ENCODE measurements around the gene CAMTA1.

DNA sequence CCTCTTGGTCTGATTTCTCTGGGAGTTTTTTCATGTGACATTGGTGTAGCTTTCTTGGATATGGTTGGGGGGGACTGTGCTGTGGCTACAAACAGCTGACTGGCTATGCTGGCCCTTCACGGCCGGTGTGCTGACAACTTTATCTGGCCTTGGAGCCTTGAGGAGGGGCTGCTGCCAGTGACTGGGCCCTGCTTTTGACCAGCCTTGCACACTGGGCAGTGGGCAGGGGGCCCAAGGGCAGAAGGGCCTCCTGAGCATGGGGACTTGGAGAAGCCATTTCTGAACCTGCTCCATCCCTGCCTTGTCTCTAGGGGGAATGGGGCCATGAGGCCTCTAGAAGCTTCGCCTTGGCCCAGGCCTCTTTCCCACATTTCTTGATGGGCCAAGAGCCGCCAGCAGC, 139.6 kb downstream of the CAMTA1 start:
- TF ChIP-seq, protein P1, sequence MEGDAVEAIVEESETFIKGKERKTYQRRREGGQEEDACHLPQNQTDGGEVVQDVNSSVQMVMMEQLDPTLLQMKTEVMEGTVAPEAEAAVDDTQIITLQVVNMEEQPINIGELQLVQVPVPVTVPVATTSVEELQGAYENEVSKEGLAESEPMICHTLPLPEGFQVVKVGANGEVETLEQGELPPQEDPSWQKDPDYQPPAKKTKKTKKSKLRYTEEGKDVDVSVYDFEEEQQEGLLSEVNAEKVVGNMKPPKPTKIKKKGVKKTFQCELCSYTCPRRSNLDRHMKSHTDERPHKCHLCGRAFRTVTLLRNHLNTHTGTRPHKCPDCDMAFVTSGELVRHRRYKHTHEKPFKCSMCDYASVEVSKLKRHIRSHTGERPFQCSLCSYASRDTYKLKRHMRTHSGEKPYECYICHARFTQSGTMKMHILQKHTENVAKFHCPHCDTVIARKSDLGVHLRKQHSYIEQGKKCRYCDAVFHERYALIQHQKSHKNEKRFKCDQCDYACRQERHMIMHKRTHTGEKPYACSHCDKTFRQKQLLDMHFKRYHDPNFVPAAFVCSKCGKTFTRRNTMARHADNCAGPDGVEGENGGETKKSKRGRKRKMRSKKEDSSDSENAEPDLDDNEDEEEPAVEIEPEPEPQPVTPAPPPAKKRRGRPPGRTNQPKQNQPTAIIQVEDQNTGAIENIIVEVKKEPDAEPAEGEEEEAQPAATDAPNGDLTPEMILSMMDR (IDR thresholded peaks at IDR 0.05): no peak
- TF ChIP-seq POLR2A (IDR thresholded peaks at IDR 0.05) (no peak), EP300 (IDR thresholded peaks at IDR 0.05) (no peak)

All from upper lobe of left lung (tissue), 4 donors.